ENCODE results near the gene MACROD1. TPM values are rescaled to one million over a fixed set of nuclear protein-coding genes. Genes with fewer than 3 reads are reported as not detected.

Gene MACROD1
- total RNA-seq, 1 experiment from 2014 or later, result 36.9 TPM

GRCh38 chr11:63986156-63986931, 179.6 kb downstream of the MACROD1 start, which contains the start of gene OTUB1 (continued):
- no peak for TF ChIP-seq ATF6 (CRISPR knock-in tag; IDR thresholded peaks at IDR 0.05)
- no peak for TF ChIP-seq STAT6 (CRISPR knock-in tag; conservative IDR thresholded peaks at IDR 0.05; ENCODE audit: low read depth)
- peak; percentile 17; the same call in 1 of the 2 replicates for TF ChIP-seq FOXP1 (CRISPR knock-in tag; IDR thresholded peaks at IDR 0.05; ENCODE audit: borderline replicate concordance)
- TF ChIP-seq ZNF396 (CRISPR knock-in tag; IDR thresholded peaks at IDR 0.05; ENCODE audit: borderline replicate concordance), result no peak
- TF ChIP-seq IRF2 (CRISPR knock-in tag; IDR thresholded peaks at IDR 0.05; ENCODE audit: borderline replicate concordance, low read depth), result no peak
- 0 out of 2 replicates have a peak, but pooled peaks have one; percentile 30 for TF ChIP-seq AFF4 (CRISPR knock-in tag; IDR thresholded peaks at IDR 0.05; ENCODE audit: borderline replicate concordance)
- TF ChIP-seq E2F1 (CRISPR knock-in tag; IDR thresholded peaks at IDR 0.05), result no peak
- no peak; the same call in 1 of the 2 replicates for TF ChIP-seq ETV6 (CRISPR knock-in tag; IDR thresholded peaks at IDR 0.05)
- TF ChIP-seq ARID4B (CRISPR knock-in tag; IDR thresholded peaks at IDR 0.05; ENCODE audit: borderline replicate concordance), result peak; percentile 64; the same call in 1 of the 2 replicates
- no peak for TF ChIP-seq CDX4 (CRISPR knock-in tag; IDR thresholded peaks at IDR 0.05; ENCODE audit: borderline replicate concordance)
- peak; percentile 20; the same call in 1 of the 2 replicates for TF ChIP-seq USF2 (CRISPR knock-in tag; IDR thresholded peaks at IDR 0.05)
- TF ChIP-seq PRDM15 (CRISPR knock-in tag; IDR thresholded peaks at IDR 0.05), result peak; percentile 93
- TF ChIP-seq FOXP4 (CRISPR knock-in tag; IDR thresholded peaks at IDR 0.05), result 0 out of 2 replicates have a peak, but pooled peaks have one; percentile 10

Measured in WTC11 (cell line).